HG03175 (cell line): Measurements from ENCODE around the gene CYP4B1.
"Not testable (repeated sequence)": the region's sequence is repeated elsewhere in the genome, so short reads cannot be mapped to it uniquely, and the experiment has no call there.

Experiments used
- ATAC-seq: cut with Tn5 transposase; IDR thresholded peaks from one replicate; pipeline ENCODE4 v1.9.1; 2021; ENCODE audit warnings: mild to moderate bottlenecking, moderate library complexity; ENCODE audit not compliant: unreplicated experiment

Gene CYP4B1

GRCh38 chr1:46798810-46799209 lies at the start of gene CYP4B1:
CYP4B1 (plus strand) TSS chr1:46799046; CDS start chr1:46799082, 36 bp downstream.
- no peak for ATAC-seq

DNA sequence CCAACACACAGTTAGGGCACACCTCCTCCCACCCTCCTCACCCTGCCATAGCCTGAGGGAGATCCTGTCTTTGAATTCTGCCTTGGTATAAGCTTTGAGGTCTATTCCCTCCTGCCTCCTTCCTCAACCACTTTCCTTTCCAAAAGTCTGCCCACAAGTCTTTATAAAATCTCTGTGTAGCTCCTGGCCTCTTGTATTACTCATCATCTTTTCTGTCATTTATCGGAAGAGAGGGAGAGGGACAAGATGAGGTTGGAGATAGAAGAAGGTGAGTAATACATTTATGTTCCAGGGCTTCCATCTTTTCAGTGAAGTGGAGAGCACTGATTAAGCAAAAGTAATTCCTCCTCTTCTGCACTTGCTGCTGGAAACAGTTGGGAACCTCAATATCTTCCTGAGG lies 49.4 kb upstream of the CYP4B1 start:
- ATAC-seq: no peak

DNA sequence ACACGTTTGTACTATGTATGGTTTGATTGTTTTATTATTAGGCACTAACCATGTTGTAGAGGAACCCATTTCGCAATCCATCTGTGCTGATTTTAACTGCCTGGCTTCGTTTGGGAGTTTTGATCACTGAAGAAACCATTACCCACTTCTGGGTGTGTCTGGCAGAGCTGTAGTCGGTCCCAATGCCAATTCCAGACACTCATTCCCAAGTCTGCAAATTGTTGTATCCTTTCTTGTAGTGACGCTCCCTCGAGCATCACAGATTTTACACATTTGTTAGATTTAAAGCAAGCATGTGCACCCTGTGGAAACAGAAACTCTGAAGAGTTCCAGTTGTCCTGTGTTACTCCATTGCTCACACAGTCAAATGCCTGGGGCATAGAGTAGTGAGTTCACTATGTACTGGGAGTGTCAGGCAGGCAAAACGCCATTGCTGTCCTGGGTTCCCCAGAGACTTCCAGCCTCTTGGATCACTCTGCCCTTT lies 48.9 kb upstream of the CYP4B1 start:
- ATAC-seq: no peak

GRCh38 chr1:46753985-46754384 lies 44.9 kb upstream of the CYP4B1 start:
- no peak for ATAC-seq

GRCh38 chr1:46754707-46755106 lies 44.1 kb upstream of the CYP4B1 start:
- not testable (repeated sequence) for ATAC-seq

DNA sequence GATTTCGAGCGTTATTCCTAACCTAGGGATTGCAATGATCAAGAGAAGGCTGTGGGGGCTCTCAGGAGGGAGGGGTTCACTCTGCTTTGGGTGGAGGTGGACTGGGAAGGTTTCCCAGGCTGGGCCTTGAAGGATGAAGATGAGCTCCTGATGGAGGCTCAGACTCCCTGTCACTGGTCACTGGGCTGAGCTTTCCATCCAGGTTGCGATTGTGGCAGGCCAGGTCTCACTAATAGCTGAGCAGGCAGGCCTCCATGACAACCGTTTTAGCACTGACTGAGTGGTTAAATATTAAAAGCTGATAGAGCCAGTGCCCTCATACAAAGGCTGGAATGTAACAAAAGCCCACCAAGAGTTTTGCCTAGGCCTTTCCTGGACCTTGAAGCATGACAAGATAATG lies 43.7 kb upstream of the CYP4B1 start:
- ATAC-seq: no peak

DNA sequence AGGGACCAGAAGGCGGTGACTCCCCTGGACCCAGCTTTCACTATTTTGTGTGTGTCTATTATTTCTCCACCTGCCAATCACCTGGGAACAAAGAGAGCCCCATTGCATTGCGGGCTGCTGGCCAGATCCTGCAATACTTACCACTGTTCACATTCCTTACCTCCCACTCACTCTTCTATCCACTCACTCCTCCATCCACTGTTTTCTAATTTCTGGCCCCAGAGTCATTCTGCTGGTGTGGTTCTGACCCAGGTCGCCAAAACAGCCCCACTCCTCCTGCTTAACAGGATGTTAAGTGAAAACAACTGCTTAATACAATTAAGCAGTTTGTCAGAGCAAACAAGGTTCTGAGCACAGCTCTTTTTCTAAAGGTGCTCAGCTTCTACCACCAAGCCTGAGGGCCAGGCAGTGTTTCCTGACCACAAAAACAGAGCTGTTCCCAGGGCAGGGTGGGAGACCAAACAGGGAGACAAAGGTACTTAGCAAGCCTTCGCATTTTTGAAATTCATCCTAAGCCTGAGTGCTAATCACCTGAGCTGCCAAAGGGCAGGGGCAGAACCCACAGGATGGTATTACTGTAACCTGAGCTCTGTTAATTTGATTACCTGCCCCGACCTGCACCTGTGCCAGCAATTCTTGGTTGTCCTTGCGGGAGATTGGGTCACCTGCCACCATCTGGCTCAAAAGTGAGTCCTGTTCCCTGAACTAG lies 41.4 kb upstream of the CYP4B1 start:
- ATAC-seq: no peak

DNA sequence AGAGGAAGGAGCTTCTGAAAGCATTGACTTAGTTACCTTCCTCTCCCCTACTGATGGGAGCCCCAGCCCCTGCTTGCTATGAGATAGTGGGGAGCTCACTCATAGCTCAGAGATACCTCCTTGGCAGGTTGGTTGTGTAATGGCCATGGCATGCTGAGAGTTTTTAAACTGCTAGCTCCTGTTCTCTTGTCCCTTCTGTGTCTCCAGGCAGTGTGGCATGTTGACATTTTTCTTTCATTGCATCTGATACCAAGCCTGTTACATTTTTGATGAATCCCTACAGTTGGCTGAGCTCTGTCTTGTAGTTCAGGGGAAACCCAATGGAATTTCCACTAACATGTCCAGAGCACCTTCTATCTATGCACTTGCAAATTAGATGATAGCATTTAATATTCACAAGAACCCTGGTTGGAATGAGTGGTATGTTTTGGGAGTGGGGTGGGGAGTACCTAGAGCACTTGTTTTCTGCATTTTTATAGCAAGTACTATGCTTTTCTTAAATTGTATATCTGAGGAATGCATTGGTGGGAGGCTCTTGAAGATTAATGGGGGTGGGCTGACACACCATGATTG lies 40.8 kb upstream of the CYP4B1 start:
- ATAC-seq: no peak

GRCh38 chr1:46760558-46761166 lies 38.2 kb upstream of the CYP4B1 start:
- no peak for ATAC-seq

DNA sequence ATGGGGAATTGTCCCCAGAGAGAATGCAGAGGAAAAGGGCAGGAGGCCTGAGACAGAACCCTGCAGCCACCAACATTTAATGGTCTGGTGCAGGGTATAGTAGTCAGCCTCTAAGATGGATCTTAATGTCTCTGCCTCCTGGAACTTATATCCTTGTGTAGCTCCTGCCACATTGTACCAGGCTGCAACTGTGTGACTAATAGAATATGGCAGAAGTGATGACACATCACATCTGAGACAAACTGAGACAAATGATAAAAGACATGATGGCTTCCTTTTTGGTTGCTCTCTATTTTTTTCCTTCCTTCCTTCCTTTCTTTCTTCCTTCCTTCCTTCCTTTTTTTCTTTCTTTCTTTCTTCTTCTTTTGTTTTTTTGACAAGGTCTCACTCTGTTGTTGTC lies 37.1 kb upstream of the CYP4B1 start:
- no peak for ATAC-seq

- no peak for ATAC-seq
Observed at GRCh38 chr1:46764402-46764801, 34.4 kb upstream of the CYP4B1 start.

DNA sequence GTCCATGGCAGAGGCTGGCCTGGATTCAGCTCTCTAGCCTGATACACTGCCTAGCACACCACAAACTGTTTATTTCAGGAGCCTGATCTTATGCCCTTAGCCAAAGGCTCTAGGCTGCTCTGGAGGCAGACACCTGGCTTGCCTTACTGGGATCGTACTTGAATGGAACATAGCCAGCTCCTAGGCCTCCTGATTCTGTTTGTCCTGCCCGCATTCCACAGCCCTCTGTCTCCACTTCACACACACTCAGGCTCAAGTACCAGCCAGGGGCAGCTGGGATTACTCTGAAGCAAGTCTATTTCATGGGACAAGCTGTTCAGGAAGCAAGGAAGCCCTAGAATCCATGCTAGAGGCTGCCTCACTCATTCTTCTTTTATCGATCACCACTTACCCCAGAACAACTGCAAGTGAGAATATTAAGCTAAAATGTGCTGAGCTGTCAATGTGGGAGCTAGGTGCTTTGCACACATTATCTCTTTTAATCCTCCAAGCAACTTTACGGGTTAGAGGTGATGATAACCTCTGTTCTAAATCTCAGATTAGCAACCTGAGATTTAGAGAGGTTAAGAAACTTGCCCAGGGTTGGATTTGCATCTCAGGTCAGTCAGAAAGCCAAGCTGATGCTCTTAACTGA lies 31.1 kb upstream of the CYP4B1 start:
- no peak for ATAC-seq

GRCh38 chr1:46768445-46768844 lies 30.4 kb upstream of the CYP4B1 start:
- ATAC-seq: no peak

DNA sequence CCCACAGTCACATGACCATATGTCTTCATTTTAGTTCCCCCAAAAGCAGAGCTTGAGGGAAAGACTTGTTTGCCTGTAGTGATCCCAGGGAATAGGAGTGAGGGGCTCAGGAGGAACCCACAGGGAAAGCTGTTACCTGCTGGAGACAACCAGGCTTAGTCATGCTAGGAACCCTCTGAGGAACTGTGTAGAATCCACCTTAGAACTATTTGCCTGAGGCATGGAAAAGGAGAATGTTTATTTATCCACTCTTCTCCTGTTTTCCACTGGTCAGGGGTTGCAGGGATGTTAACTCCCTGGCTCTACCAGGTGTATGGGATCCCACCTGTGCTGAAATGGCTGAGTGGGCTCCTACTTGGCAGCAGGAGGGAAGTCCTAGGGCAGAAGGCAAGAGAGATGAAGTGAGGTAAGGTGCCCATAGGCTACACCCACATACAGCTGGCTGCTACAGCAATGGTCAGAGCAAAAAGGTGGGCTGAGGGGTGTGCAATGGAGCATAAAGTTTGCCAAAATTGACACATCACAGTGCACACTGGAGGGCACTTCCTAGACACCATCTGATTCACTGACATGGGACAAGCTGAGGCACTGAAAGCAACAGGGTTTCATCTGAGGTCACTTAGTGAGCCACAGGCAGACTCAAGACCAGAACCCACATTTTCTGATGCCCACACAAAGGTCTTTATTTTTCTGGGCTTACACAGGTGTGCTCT lies 29.7 kb upstream of the CYP4B1 start:
- no peak for ATAC-seq

GRCh38 chr1:46770541-46770940 lies 28.3 kb upstream of the CYP4B1 start:
- no peak for ATAC-seq

GRCh38 chr1:46772571-46772970 lies 26.3 kb upstream of the CYP4B1 start:
- ATAC-seq: no peak

DNA sequence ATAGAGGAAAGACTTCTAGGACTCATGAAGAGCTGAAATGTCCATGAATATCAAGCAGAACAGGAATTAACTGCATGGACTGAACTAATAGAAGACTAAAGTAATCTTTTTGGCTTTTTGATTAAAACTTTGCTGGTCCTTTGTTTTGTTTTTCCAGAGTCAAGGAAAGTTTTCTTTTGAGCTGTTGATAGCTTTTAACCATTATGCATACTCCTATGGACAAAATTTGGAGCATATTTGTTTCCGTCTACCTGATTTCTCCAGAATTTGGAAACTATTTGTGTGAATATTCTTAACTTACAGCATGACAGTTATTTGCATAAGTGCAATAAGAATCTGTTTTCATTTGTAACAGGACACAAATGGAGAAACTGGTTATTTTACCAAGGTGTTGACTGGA lies 24.5 kb upstream of the CYP4B1 start:
- no peak for ATAC-seq

DNA sequence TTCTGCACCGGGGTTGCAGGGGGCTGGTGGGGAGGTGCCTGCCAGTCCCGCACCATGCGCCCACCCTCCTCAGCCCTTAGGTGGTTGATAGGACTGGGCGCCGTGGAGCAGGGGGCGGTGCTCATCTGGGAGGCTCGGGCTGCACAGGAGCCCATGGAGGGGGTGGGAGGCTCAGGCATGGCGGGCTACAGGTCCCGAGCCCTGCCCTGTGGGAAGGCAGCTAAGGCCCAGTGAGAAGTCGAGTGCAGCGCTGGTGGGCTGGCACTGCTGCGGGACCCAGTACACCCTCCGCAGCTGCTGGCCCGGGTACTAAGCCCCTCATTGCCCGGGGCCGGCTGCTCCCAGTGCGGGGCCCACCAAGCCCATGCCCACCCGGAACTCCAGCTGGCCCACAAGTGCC lies 20.4 kb upstream of the CYP4B1 start:
- not testable (repeated sequence) for ATAC-seq

DNA sequence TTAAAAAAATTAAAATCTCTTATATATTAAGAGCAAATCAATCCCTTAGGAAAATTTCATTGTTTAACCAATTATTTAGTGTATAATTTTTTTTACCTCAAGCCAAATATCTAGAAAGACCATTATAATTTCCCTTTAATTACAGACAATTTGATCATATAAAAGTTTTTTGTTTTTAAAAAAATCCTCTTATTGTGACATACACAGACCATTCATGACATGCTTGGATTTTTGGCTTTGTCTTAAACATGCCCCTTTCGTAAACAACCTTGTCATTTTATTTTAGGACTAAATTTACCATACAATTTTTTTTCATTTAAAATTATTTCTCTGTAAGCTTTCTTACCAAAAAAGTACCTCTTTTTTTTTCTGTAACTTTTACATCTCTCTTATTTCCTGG lies 14.2 kb upstream of the CYP4B1 start:
- ATAC-seq: no peak

GRCh38 chr1:46788634-46789033 lies 10.2 kb upstream of the CYP4B1 start:
- not testable (repeated sequence) for ATAC-seq

DNA sequence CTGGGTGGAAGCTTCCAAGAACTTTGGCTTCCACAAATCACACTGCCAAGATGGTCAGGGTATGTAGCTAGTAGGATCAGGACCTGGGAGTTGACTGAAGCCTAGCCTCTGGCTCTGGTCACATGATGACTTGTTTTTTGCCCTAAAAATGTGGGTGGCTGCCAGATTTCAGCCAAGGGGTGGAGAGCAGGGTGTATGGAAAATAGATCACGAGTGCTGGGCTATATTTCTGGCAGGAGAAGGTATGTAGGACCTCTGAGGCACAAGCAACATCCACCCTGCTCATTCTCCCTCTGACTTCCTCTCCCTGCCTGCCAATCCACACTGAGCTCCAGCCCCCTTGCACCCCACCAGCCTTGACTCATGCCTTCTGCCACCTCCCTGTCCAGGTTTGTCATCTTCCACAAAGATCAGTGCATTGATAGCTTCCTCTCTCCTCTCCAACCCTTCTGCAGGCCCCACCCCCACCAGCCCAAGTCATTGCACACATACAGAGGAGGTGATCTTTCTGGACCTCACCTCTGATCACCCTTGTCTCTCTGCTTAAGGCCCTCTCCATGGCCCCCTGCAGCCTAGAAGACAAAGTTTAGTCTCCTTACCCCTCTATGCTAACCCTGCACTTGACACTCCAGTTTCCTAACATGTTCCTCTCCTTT lies 8.3 kb upstream of the CYP4B1 start:
- ATAC-seq: no peak
